ENCODE results near the gene SREK1IP1.
A peak's percentile ranks its signal among the peaks of the same experiment; 100 is the strongest.

The SREK1IP1 gene

DNA sequence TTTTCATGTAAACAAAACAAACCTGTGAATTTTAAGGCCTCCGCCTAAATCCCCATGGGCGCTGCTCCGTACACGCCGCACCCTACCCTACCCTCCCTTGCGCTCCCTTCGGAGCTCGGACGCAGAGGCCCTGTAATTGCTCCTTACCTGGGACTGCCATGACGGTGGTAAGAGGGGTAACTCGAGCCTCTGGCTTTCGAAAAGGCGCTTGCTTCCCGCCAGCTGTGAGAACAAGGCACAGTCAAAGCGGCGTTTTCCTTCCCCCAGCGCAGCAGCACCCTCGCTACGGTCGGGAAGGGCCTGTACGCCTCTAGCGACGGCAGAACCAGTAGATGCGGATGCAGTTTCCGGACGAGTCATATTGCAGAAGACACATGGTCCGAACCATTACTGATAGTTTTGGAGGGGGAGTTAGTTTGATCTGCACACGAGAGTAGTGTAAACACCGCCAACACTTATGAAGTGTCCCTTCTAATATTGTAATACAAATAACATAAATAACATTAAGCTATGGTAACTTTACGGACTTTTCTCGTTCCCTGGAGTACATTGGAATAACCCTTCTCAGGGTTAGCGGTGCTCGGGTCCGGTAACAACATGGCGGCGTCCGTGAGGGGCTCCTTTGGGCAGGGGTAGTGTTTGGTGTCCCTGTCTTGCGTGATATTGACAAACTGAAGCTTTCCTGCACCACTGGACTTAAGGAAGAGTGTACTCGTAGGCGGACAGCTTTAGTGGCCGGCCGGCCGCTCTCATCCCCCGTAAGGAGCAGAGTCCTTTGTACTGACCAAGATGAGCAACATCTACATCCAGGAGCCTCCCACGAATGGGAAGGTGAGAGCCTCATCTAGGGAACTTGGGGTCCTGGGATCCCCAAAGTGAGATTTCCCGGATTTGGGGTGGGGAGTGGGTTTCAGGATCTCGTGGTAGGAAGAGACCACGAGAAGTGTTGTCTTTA is at the start of gene SREK1IP1, which contains the start of gene CWC27:
Gene SREK1IP1, minus strand, starts transcription at position 334 of the 955 bp plus-strand sequence. Its CDS starts 174 bp downstream, at position 160.
Gene CWC27, plus strand, starts transcription at position 573 of the 955 bp plus-strand sequence. Its CDS starts 217 bp downstream, at position 790.
- peak; percentile 99 for DNase-seq

GRCh38 chr5:64818245-64818644 is 49.8 kb upstream of the SREK1IP1 start:
- DNase-seq, result no peak

DNA sequence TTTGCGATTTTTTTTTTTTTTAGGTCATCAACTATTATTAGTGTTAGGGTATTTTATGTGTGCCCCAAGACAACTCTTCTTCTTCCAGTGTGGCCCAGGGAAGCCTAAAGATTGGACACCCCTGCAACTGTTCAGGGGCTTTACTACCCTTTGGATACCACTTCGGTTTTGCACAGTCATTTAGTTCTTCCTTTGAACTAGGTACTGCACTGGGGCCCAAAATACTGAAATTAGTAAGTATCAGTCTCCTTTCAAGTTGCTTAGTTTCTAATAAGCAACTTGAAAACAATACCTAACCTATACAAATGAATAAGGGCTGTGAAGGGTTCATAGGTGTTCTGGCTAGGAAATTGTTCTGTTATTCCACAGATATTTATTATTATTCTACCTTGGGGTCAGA is 45.6 kb upstream of the SREK1IP1 start:
- DNase-seq, result no peak

DNA sequence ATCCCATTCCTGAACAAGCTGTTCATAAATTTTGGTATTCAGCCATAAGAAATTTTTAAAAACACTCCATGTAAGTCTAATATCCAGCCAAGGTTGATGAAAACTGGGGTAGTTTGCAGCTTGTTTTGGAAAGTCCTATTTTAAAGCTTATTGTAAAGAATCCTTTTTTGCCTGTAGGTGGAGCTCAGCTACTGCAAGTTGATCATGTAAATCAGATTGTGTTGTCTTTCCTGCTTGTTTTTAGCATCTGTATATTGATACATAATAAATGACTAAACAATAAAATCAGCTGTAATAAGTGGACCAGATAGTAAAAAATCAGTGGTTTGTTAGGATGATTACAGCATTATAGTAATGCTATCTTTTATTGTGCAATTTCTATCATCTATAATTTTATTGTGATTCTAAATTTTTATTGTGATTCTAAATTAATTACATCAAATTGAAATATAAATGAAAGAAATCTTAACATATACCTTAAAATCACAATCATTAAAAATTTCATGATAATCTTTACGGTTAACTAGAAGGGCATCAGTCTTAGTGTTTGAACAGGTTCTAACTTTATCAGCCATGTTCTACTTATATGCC is 42.7 kb upstream of the SREK1IP1 start:
- peak; percentile 40 for DNase-seq

GRCh38 chr5:64807520-64807919 is 39.0 kb upstream of the SREK1IP1 start:
- DNase-seq, result peak; percentile 73

DNA sequence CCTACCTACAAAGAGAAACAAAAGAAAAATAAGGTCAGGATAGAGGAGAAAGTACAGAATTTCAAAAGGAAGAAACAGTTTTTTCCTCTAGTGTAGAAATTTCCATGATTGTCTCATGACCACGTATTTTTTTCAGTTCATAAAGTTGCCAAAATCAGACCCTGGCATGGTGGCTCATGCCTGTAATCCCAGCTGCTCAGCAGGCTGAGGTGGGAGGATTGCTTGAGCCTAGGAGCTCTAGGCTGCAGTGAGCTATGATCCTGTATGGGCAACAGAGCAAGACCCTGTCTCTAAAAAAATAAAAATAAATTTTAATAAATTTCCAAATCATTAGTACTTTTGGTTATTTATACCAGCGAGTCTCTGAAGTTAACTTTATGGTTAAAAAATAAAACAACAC is 38.0 kb upstream of the SREK1IP1 start:
- DNase-seq, result no peak

DNA sequence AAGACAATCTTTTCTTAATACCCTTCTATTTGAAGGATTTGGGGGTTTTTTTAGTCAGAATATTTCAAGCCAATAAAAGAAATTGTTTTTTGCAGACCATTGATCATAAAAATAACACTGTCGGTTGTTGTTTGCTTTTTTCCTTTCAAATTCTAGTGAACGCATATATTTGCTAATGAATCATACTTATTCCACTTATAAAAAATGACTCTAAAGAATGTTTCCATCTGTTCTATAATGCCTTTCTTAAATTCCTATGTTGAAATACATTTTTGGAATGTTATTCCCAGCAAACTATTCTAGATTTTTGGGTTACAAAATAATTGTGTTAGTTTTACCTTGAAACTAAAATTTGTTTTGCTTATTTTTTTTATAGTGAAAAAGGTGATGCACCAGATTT is 32.4 kb upstream of the SREK1IP1 start:
- no peak for DNase-seq

DNA sequence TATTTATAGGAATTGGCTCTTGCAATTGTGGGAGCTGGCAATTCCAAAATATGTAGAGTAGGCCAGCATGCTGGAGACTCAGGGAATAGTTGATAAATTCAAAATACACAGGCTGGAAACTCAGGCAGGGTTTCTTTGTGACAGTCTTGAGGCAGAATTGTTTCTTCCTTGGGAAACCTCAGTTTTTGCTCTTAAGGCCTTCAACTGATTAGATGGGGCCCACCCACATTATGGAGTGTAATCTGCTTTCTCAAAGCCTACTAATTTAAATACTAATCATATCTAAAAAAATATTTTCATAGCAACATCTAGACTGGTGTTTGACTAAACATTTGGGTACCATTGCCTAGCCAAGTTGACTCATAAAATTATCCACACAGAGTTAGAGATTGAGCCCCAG is 27.8 kb upstream of the SREK1IP1 start:
- no peak for DNase-seq

DNA sequence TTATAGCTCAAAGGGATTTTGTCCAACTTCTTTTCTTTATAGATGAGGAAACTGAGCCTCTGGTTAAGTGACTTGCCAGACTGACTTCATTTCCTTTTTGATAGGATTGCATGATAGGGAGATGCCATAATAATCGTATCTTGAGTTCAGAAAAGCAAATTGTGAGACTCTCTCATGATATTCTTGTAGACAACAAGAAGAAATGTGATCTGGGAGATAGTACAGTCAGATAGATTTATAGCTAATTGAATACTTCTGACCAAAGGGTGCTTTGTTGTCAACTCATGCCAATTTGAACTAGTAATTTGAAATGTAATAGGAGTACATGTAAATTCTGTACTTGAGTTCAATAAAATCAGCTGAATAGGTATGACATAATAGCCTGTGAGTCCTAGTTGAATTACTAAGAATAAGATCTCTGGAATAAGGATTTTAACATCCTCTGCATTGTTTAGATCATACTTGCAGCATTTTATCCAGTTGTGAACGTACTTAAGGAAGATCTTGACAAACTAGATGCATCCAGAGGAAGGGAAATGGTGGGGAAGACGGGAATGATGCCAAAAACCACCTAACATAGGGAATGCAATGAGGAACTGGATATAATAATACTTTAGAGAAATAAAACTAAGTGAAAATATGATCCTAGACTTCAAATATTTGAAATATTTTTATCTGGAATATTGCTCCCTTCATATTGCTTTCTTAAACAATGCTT is 25.7 kb upstream of the SREK1IP1 start:
- DNase-seq, result no peak

DNA sequence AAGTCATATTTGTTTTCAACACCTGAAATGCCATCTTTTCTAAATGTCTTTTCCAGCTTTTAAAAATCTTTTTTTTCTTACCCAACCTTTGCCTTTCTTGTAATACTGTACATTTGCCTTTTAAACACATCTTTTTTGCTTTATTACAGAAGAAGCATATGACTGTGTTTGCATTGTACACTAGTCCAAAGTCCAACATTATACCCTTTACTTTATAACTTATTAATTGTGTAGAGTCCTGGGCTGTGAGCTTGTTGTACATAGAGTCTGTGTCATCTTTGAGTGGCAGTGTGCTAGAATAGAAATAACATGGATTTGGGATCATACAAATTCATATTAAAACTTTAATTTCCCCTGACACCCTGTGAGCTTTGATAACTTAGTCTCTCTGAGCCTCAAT is 24.0 kb upstream of the SREK1IP1 start:
- DNase-seq, result no peak

DNA sequence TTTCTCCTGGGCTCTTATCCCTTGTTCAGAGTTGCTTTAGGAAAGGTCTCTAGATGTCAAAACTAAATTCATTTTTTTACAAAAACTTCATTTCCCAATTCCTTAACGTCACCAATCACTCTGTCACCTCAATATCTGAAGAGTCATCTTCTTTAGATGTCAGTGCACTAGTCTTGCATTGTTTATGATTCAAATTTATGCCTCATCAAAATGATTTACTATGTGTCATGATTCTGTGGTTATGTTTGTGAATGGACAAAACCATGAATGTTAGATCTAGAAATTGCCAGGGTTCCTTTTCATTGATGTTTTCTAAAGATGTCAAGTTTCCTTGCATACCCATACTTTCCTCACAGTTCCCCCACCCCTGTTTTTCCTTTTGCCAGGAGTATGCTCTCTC is 21.7 kb upstream of the SREK1IP1 start:
- no peak for DNase-seq

GRCh38 chr5:64789457-64789856 is 21.0 kb upstream of the SREK1IP1 start:
- no peak for DNase-seq

- no peak for DNase-seq
Observed at GRCh38 chr5:64788156-64788555, 19.7 kb upstream of the SREK1IP1 start.

DNA sequence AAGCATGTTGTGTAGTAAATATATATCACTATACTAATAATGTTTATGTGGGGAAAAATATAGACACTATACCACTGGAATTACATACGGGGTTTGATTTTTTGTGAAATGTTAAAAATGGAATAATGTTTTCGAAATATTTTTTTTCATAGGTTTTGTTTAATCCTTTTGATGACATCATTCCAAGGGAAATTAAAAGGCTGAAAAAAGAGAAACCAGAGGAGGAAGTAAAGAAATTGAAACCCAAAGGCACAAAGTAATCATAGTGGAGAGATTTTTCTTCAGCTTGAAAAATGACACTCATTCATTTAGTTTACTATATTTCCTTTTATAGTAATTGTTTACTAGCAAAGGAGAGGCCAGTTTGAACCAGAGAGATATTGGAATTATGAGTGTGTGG is 17.9 kb upstream of the SREK1IP1 start:
- DNase-seq, result no peak

- DNase-seq, result peak; percentile 70
Observed at GRCh38 chr5:64784451-64785025, 16.0 kb upstream of the SREK1IP1 start.

- no peak for DNase-seq
Observed at GRCh38 chr5:64775291-64775690, 6.8 kb upstream of the SREK1IP1 start.

GRCh38 chr5:64773533-64773932 is 5.0 kb upstream of the SREK1IP1 start:
- no peak for DNase-seq

GRCh38 chr5:64771736-64772135 is 3.2 kb upstream of the SREK1IP1 start:
- no peak for DNase-seq

DNA sequence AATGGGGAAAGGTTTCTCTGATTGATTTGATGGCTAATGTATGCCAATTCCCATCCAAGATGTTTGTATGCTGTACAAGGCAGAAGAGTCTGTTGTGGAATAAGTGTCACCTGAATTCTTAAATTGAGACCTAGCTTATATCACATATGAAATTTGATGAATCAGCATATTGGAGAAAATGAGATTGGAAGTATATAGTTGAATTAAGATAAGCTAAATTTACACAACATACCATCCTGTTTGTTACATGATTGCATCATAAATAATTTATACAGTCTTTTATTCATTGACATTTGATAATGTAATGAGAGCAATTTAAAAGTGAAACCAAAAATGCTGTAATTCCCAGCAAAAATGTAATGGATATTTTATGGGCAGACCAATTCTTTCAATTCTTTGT is 1.4 kb upstream of the SREK1IP1 start:
- no peak for DNase-seq

DNA sequence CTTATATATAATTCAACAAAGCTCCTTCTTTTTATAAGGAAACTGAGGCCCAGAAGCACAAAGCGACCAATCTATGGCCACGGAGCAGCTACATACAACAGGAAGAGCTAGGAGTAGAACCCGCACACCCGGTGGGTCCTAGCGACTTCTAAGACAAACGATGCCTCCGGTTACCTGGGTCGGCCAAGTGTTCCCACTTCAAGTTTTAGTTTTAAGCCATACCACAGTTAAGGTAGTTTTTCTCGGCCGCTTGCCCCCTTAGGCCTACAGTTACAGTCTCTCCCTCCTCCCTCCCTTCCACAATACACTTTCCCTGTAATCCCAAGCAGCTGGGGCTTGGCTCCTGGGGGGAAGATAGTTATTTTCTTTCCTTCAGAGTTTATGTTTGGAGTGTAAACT is 533 bp downstream of the SREK1IP1 start:
- DNase-seq, result no peak

GRCh38 chr5:64766941-64767340 is 1.6 kb downstream of the SREK1IP1 start:
- no peak for DNase-seq

DNA sequence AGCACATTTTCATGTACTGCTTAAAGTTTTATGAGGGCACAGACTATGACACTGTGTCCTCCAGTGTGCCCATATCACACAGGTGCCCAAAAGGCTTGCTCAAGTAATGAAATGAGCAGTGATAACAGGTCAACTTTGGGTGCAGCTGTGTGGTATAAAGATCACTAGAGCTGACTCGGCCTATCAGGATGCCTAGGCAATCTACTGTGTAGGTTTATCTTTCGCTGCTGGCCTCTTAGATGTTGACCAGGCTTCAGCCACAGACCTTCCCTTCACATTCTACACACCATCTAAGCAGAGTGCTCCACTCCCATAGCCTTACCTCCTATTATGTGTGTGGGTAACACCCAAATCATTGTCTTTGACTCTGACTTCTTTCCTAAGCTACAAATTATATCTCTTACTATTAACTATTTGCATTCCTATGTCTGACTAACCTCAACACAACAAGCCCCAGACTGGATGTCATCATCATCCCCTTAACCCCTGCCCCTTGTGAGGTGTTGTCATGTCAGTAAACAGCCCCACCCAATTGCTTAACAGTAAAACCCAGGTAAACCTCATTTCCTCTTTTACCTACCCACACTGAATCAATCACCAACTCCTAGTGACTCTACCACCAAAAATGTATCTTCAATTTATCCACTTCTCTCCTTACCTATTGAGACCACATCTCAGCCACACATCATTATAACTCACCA is 2.5 kb downstream of the SREK1IP1 start:
- DNase-seq, result no peak

All from NCI-H2029 treated with DMSO at 0.1 percent for 48 hours (cell line).